Islet of Langerhans (tissue), 1 donor: Measurements from ENCODE around the gene SIGLEC6.
"Not testable (repeated sequence)": the region's sequence is repeated elsewhere in the genome, so short reads cannot be mapped to it uniquely, and the experiment has no call there.

ENCODE experiments used
- FAIRE-seq: peaks from one replicate; lab custom pipeline; 2011; peaks lifted over from hg19 to GRCh38; lab: Jason Lieb, UNC

The SIGLEC6 gene

DNA sequence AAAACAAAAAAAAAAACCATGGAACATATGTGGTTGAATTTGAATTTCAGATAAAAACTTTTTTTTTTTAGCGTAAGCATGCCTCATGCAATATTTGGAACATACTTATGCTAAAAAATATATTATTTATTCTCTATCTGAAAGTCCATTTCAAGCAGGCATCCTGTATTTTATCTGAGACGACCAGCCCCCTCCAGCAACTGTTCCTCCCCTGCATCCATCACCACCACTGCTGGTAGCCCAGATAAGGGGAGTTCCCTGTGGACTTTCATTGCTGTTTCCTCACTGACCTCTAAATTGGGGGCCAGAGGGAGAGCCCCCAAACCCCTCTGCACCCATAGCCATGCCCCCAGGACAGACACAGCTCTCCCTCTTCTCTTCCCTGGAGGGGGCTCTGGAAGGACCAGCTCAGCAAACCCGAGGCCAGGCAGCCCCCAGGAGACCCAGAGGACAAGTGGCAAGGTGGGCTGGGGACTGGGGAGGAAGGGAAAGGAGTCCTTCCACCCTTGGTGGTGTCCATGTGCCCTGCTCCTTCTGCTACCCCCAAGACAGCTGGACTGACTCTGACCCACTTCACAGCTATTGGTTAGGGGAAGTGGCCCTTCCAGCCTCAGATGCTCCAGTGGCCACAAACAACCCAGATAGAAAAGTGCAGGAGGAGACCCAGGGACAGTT, 23.3 kb downstream of the SIGLEC6 start:
- FAIRE-seq, result no peak

DNA sequence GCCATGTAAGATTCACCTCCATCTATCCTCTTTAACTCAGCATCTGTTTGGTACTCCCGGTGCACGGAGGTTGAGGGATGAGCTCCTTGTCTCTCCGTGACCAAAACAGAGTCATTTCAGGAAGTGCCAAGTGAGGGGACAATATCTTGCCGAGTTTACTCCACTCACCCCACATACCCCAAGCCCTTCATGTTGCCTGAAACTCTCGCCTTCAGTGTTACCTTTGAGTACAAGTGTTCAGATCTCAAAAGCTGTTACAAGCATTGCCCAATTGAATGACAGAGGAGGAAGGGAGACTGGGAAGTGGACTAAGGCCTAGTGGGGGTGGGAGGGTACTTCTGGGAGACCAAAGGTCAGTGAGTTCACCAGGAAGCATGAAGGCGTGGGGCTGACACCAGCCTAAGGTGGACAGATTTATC, 23.8 kb downstream of the SIGLEC6 start:
- no peak for FAIRE-seq

DNA sequence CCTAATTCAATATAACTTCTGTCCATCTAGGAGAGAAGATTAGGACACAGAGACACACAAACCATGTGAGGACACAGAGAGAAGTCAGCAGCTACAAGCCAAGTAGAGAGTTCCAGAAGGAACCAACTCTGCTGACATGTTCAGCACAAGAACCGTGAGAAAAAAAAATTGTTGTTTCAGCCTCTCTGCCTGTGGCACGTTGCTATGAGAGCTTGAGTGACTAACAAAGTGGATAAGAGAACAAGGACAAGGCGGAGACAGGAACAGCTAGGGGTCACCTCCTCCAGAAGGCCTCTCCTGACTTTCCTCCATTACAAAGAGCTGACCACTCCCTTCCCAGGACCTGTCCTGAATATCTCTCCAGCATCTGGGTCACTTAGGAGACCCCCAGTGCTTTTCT, 24.3 kb downstream of the SIGLEC6 start:
- no peak for FAIRE-seq

DNA sequence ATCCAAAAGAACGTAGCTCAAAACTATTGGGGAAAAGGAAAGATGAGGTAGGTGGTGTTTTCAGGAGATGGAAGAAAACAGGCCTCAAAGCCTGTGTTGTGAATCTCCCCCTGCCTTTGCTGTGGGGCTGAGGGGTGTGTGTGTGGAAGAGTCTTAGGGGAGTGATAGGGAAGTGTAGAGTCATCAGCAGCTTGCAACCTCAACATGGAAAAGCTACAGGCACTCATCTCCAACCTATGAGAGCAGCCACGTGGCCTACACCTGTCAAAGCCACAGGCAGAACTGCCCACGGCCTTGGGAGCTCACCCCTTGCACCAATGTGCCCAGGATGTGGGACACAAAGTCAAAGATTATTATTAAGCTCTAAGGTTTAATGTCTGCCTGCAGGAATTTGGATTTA, 25.6 kb downstream of the SIGLEC6 start:
- no peak for FAIRE-seq

DNA sequence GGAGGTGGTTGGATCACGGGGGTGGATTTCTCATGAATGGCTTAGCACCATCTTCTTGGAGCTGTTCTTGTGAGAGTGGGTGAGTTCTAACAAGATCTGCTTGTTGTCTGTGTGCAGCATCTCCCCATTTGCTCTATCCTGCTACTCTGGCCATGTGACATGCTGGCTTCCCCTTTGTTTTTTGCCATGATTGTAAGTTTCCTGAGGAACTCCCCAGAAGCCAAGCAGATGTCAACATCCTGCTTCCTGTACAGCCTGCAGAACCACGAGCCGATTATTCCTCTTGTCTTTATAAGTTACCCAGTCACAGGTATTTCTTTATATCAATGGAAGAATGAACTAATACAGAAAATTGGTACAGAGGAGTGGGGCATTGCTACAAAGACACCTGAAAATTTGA, 27.6 kb downstream of the SIGLEC6 start:
- FAIRE-seq, result no peak

DNA sequence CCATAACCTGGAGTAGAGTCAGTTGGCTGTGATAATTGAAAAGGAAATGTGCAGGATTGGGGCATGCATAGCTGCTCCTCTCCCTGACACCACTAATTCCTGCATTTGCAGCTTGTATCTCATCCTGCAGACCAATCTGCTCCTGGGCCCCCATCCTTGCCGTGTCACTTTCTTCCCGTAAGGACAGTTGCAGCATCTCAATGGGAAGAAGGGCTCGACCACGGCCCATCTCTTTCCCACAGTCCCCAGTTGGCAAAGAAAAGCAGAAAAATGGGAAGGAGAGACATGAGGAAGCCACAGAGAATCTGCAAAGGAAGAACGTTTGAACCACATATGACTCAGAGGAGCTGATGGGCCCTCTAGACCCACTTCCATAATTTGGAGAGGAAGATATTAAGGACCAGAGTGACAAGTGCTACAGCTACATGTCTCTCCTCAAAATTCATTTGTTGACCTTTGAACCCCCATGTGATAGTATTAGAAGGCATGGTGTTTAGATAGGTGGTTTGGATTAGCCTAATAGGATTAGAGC, 28.1 kb downstream of the SIGLEC6 start:
- no peak for FAIRE-seq

DNA sequence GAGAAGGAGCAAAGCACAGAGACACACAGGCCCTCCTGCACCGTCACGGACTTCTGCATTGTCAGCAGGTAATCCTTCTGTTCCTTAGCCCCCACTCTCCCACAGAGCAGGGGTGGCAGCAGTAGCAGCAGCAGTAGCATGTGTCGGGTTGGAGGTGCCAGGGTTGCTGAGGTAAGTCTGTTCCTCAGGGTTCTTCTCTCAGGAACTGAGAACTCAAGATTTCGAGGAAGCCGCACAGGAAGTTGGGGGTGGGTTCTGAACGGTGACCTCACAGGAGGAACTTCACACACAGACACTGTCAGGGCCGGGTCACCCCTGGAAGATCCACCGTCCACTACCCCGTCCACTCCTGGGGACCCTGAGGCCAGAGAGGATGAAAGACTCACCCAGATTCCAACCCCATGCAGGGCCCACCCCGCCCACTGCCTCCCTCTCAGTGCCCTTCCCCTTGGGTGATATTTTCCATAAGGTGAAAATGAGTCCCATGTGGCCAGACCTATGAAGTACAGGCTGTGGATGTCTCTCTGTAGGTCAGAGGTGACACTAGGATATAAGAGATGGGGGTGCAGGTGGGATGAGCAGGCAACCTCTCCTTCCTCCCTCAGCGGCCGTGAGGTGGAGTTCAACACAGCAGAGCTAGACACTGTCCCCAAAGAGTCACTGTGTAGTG, 29.7 kb downstream of the SIGLEC6 start, which contains the start of gene SIGLEC12:
TSS of gene SIGLEC12 (minus strand) at position 207 of the 670 bp plus-strand sequence. CDS start at position 140, 67 bp downstream.
- no peak for FAIRE-seq

DNA sequence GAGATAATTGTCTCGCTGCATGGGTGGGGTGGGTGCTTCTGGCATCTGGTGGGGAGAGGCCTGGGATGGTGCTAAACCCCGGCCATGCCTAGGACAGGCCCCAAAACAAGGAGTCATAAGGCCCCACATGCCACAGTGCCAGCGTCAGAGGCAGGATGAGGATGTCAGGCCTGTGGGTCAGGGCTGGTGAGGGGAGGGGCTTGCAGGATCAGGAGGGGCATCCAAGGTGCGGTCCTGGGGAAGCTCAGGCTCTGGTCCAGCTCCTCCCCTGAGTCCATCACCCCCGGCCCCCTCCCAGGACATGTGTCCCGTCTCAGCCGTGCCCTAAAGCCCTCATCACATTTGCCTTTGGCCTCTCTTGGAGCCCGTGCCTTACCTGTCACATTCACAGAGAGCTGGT, 30.5 kb downstream of the SIGLEC6 start:
- not testable (repeated sequence) for FAIRE-seq

DNA sequence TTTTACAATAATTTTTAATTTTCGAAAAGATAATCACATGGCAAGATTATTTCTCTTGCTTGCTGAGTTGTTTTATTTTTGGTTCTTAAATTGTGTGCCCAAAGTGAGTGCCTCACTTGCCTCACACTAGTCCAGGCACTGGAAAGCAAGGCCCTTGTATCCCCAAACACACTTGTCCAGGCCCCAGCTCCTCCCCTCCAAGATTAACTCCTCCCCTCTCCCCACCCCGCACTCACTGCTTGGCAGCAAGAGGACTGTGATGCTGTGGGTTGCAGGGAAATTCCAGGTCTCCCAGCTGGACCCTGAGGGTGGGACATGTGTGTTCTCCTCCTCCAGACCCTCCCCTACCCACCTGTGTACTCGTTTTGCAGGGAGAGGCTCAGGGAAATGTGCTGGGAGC, 33.8 kb downstream of the SIGLEC6 start:
- no peak for FAIRE-seq

DNA sequence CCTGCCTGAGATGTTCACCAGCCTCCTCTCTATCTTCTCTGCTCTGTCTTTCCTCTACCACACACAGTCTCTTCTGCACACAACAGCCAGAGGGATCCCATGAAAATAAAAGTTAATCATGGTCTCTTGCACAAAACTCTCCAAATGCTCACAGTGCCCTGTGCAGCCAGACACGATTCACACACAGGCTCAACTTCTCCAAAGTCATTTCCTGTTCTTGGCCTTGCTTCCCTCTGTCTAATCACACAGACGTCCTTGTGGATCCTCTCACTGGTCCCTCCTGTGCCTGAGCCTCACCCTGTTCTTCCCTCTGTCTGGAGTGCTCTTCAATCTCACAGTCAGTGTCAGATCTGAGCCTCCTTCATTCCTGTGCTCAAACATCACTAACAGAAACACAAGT, 37.7 kb downstream of the SIGLEC6 start:
- FAIRE-seq, result no peak

DNA sequence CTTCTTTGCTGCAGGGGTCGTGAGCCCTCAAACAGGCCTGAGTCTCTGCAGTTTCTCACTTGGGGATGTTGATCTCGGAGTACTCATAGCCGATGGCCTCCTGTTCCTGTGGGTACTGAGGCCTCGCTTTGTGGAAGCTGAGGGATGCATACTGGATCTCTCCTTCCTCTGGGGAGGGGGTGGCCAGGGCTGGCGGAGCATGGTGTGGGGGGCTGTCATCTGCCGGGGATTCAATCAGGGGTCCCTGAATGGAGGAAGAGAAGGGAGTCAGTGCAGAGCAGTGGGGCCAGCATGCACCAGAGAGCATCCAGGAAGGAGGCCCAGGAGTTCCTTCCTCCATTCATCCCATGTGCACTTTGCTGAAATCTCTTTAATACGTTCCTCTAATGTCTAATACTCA, 39.9 kb downstream of the SIGLEC6 start:
- FAIRE-seq, result no peak

DNA sequence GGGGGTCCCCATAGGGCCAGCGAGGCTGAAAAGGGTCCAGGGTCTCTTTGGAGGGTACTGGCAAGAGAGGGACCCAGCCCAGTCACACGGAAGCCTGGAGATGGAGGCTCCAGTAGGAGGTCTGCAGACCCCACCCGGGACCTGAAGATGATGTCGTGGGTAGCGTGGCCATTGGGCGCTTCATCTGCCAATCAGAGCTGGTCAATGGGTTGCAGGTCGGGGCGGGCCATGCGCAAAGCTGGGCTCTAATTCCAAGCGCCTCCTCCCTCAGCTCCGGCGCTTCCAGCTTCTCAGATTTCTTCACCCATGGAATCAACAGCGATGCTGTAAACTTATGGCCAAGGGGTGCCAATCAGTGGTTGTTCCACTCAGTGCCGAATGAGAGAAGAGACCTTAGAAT, 40.8 kb downstream of the SIGLEC6 start:
- no peak for FAIRE-seq

DNA sequence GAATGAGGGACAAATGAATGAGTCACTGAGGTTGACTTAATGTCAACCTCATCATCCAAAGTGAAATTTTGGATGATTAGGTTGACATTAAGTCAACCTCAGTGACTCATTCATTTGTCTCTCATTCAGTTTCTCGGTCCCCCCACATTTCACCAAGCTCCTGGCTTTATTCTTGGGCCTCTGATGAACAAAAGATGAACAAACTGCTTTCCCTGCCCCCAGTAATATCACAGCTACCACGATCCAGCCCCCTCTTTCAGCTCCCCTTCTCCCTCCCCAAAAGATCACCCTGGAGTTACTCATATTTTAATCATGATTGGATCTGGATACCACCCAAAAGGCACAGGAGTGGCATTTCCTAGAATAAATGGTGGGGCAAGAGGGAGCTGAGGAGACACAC, 42.4 kb downstream of the SIGLEC6 start:
- no peak for FAIRE-seq

DNA sequence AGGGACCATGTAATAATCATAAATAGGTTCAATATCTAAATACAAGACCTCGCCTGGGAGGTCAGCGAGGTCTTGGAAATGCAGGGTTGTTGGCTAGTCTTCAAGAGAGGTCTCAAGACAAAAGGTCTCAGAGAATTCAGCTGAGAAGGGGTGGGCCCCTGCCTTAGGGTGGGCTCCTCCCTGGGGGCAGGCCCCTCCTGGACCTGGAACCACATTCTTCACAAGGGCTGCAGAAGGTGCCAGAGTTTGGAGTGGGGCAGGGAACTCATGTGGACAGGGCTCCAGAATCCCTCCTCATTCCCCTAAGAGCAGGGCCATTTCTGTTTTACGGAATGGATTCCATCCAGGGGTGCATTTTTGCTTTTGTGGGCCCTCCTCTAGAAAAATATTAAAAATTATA, 43.0 kb downstream of the SIGLEC6 start:
- FAIRE-seq, result no peak

DNA sequence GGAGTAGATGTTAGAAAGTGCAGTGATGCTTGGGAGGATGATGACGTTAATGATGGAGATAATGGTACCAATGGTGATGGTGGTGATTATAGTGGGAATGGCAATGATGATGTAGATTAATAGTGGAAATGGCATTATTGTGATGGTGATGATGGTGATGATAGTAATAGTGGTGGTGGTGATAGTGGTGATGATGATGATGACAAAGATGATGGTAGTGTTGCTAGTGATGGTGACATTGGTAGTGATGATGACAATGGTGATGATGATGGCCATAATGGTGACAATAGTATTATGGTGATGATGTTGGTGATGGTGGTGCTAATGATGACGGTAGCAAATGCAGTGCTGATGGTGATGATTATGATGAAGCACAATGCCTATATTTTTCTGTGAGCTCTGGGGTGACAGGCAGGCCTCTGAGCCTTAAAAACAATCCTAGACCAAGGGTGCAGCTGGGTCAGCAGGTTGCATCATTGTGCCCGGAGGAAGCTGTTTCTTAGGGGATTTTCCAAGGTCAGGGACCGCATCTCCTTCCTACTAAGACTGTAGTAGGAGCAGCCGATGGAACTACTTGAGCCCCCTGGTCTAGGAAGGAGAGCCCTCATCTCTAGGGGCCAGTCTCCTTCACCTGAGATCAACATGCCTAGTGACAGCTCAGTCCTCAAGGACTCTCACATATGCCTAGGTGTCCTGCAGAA, 45.4 kb downstream of the SIGLEC6 start:
- no peak for FAIRE-seq

DNA sequence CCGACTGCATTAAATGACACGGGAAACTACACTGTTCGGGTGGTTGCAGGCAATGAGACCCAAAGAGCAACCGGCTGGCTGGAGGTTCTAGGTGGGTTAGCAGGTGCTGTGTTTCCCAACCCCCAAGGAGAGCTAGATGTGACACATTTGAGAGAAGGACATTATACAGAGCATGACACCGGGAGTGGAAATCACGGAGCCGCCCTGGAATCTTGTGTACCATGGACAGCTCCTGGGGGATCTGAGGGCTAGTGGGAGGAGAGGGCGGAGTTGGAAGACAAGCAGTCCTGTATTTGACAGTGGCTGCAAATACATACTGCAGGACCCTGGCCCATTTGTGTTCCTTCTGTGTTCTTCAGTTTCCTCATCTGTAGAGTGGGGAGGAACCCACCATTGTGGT, 50.9 kb downstream of the SIGLEC6 start:
- FAIRE-seq, result no peak

DNA sequence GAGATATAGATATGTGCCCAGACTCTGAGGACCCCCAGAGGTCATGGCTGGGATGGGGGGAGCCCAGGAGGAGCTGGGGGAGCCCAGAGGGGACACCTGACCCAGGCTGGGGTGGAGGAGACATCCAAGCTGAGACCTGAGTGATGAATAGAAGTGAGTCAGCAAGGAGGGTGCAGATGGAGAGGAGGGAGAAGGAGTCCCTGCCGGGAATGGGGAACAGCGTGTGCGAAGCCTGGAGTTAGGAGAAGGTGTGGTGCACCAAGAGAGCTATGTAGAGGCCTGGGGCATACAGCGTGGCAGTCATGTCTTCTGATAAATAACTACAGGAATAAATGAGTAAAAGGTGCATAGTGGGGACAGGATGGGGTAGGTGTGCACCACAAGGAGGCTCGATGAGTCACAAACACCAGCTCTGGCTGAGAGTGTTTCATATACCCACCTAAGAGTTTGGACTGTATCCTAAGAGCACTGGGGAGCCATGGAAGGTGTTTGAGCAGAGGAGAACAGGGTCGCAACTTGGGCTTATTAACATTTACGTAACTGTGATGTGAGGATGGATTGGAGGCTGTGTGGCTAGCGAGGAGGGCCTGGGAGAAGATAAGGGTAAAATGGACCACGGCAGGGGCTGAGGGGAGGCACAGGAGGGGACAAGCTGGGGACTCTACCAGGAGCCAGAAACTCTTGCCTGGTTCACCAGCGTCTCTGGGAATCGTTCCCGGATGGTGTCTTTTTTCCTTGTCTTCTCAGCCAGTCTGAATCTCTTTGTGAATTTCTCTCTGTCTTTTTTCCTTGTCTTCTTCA, 51.7 kb downstream of the SIGLEC6 start:
- no peak for FAIRE-seq

DNA sequence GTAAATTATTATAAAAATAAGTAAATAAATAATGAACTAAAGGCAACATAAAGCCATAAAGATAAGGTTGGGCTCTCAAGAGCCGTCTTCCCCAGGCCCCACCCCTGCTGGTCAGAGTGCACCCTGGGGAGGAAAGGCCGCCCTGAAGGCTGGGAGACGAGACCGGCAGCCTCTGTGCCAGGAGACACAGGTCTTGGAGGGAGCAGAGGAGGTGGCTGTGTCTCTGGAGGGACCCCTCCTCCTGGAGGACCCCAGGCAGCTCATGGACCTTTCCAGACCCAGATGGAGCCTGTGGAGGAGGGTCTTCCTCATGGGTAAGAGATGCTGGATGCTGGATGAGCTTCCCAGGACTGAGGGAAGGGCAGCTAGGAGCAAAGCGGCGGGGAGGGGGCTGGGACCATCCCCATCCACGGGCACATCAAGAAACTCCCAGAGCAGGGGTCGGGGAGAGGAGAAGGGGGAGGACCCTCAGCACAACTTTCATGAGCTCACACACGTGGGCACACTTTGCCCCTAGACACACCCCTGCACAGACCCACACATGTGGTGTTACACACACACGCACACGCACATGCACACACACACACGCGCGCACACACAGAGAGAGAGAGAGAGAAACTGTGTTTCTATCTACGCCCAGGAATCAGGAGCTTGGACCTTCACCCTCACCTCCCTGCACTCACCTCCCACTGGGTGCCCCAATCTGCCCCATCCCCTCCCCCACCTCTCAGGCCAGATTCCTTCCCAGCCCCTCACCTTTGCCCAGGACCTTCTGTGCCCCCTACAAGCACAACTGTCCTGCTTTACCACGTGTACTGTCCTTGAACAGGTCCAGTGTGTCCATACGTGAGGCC, 52.9 kb downstream of the SIGLEC6 start, which contains the start of gene CEACAM18:
TSS of gene CEACAM18 (plus strand) at position 159 of the 854 bp plus-strand sequence.
- FAIRE-seq, result no peak

DNA sequence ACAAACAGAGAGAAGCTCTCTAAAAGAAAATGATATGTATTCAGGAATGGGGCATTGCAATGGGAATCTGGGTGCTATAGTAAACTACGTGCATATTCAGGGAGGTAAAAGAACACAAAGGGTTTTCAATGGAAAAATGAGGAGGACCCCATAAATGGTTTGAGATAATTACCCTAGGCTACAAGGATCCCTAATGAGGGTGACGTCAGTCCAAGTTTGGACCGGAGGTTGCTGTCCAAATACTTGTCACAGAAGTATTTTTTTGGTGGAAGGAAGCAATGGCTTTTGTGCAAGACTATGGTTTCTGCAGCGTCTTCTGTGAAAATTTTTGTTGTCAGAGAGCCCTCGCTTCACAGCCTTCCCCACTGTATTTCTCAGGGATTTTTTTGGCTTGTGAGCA, 54.1 kb downstream of the SIGLEC6 start:
- no peak for FAIRE-seq

DNA sequence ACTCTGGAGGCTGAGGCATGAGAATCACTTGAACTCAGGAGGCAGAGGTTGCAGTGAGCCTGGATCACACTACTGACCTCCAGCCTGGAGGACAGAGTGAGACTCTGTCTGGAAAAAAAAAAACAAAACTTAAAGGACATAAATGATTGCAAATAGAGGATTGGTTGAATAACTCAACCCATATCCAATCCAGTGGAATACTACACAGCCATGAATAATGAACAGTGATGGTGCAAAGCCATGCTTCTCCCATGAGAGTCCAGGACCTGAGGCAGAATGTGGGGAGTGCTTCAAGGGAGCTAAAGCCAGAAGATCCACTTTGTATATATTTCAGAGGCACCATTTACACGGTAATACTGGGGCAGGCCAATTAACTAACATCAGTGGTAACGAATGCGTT, 55.3 kb downstream of the SIGLEC6 start:
- no peak for FAIRE-seq

DNA sequence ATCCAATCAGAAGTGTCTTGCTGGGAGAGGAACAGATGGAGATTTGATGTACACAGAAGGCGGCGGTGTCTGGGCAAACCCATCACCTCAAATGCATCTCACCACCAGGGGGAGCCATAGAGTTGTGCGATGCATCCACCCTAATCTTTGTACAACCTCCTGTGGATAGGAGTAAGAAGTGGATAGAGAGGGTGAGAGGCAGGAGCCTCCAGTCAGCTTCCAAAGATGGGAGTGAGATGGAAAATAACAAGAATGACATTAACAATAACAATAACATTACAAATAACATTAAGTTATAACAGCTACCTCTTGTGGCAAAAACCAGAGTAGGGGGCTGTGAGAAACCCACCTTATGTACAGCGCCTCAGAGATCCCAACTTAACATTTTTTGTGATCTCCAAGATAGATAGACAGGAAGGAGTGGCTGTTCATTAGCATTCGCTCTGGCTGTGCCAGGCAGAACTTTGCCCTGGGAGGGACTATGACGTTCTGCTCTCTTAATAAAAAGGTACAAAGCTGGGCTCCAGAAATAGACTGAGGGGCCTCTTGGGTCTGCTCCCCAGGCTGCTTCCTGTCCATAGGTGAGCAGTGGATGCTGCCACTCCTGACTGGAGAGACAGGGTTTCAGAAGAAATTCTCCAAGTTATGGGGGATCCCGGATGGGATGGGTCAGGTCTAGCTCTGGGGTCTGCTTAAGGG, 58.3 kb downstream of the SIGLEC6 start:
- no peak for FAIRE-seq
